HEK293 (cell line): ENCODE data around the gene KATNAL1.

Source experiments
- CTCF ChIA-PET: fragments of 350-600 bp; formaldehyde crosslinking; extraction: SDS; loops from one replicate; lab custom pipeline; 2021; ENCODE audit warnings: antibody characterized with exemption; lab: Yijun Ruan, JAX
- POLR2A ChIA-PET: fragments of 300-600 bp; formaldehyde crosslinking; extraction: SDS; loops from one replicate; lab custom pipeline; 2020; ENCODE audit warnings: antibody characterized with exemption, inconsistent platforms; lab: Yijun Ruan, JAX
- H3K27ac ChIP-seq: fragments of 200-500 bp; sonication (Bioruptor generic); 2 replicates; pipeline ENCODE4 v1.5.1; 2014; ENCODE audit warnings: low read depth, low read length, control low read depth, inconsistent platforms; ENCODE audit errors: extremely low read depth
- H3K36me3 ChIP-seq, 2 experiments: fragments of 200-500 bp in 1 of 2; sonication (Bioruptor generic) in 1 of 2; 1 replicate in 1 of 2; 2 replicates in 1 of 2; pipeline ENCODE4 v1.5.1; 2014 to 2017; ENCODE audit warnings: inconsistent platforms in 2 of 2, low read length in 2 of 2; ENCODE audit not compliant: control insufficient read depth in 2 of 2, insufficient read depth in 1 of 2
- H3K4me1 ChIP-seq: fragments of 200-500 bp; sonication (Bioruptor generic); 2 replicates; pipeline ENCODE4 v1.5.1; 2014; ENCODE audit warnings: mild to moderate bottlenecking, low read length, inconsistent platforms; ENCODE audit not compliant: control insufficient read depth, insufficient read depth
- H3K4me3 ChIP-seq: 2 replicates; pipeline ENCODE4 v1.5.1; 2011; ENCODE audit warnings: low read depth, mild to moderate bottlenecking, control low read depth, low read length, moderate library complexity
- H3K9me3 ChIP-seq: fragments of 200-500 bp; sonication (Bioruptor generic); 2 replicates; pipeline ENCODE4 v1.5.1; 2014; ENCODE audit warnings: low read depth, low read length, inconsistent platforms; ENCODE audit not compliant: control insufficient read depth, insufficient read depth
- BCL11A ChIP-seq: fragments of 450-650 bp; formaldehyde crosslinking; IDR thresholded peaks from 2 replicates; pipeline ENCODE4 v1.5.1; 2016; ENCODE audit warnings: low read depth, missing biosample characterization, missing genetic modification characterization
- FEZF1 ChIP-seq: fragments of 450-650 bp; formaldehyde crosslinking; IDR thresholded peaks from 2 replicates; pipeline ENCODE4 v1.5.1; 2016; ENCODE audit warnings: missing biosample characterization, missing genetic modification characterization
- HOXA7 ChIP-seq: sonication (generic); formaldehyde crosslinking; IDR thresholded peaks from 2 replicates; pipeline ENCODE4 v1.8.1; 2022; ENCODE audit warnings: missing genetic modification reagents, borderline replicate concordance
- KLF16 ChIP-seq: fragments of 450-650 bp; formaldehyde crosslinking; IDR thresholded peaks from 2 replicates; pipeline ENCODE4 v1.5.1; 2017; ENCODE audit warnings: missing biosample characterization, missing genetic modification characterization
- KLF7 ChIP-seq: fragments of 450-650 bp; formaldehyde crosslinking; IDR thresholded peaks from 2 replicates; pipeline ENCODE4 v1.5.1; 2016; ENCODE audit warnings: missing biosample characterization, missing genetic modification characterization, borderline replicate concordance
- OSR2 ChIP-seq: fragments of 450-650 bp; formaldehyde crosslinking; IDR thresholded peaks from 2 replicates; pipeline ENCODE4 v1.5.1; 2016; ENCODE audit warnings: missing biosample characterization, missing genetic modification characterization
- OVOL3 ChIP-seq: fragments of 450-650 bp; formaldehyde crosslinking; IDR thresholded peaks from 2 replicates; pipeline ENCODE4 v1.5.1; 2016; ENCODE audit warnings: missing biosample characterization, missing genetic modification characterization
- SALL2 ChIP-seq: fragments of 450-650 bp; formaldehyde crosslinking; IDR thresholded peaks from 2 replicates; pipeline ENCODE4 v1.5.0; 2017; ENCODE audit warnings: missing biosample characterization, mild to moderate bottlenecking, missing genetic modification characterization, borderline replicate concordance
- ZBTB17 ChIP-seq: fragments of 450-650 bp; formaldehyde crosslinking; IDR thresholded peaks from 2 replicates; pipeline ENCODE4 v1.5.1; 2016; ENCODE audit warnings: missing biosample characterization, missing genetic modification characterization
- ZNF112 ChIP-seq: fragments of 450-650 bp; formaldehyde crosslinking; IDR thresholded peaks from 2 replicates; pipeline ENCODE4 v1.5.0; 2017; ENCODE audit warnings: missing biosample characterization, missing genetic modification characterization
- ZNF121 ChIP-seq: fragments of 450-650 bp; formaldehyde crosslinking; IDR thresholded peaks from 2 replicates; pipeline ENCODE4 v1.5.1; 2016; ENCODE audit warnings: missing biosample characterization, missing genetic modification characterization
- ZNF16 ChIP-seq: fragments of 450-650 bp; formaldehyde crosslinking; IDR thresholded peaks from 2 replicates; pipeline ENCODE4 v1.5.1; 2016; ENCODE audit warnings: low read depth, missing biosample characterization, missing genetic modification characterization
- ZNF2 ChIP-seq: fragments of 450-650 bp; formaldehyde crosslinking; IDR thresholded peaks from 2 replicates; pipeline ENCODE4 v1.5.1; 2016; ENCODE audit warnings: missing biosample characterization, missing genetic modification characterization
- ZNF248 ChIP-seq: fragments of 450-650 bp; formaldehyde crosslinking; IDR thresholded peaks from 2 replicates; pipeline ENCODE4 v1.5.1; 2017; ENCODE audit warnings: missing biosample characterization, missing genetic modification characterization
- ZNF292 ChIP-seq: fragments of 450-650 bp; formaldehyde crosslinking; IDR thresholded peaks from 2 replicates; pipeline ENCODE4 v1.5.1; 2016; ENCODE audit warnings: low read depth, missing biosample characterization, missing genetic modification characterization, borderline replicate concordance
- ZNF335 ChIP-seq: fragments of 450-650 bp; formaldehyde crosslinking; conservative IDR thresholded peaks from 2 replicates; pipeline ENCODE4 v1.5.1; 2016; ENCODE audit warnings: missing biosample characterization, missing genetic modification characterization
- ZNF350 ChIP-seq: fragments of 450-650 bp; formaldehyde crosslinking; IDR thresholded peaks from 2 replicates; pipeline ENCODE4 v1.5.0; 2017; ENCODE audit warnings: missing biosample characterization, mild to moderate bottlenecking, missing genetic modification characterization
- ZNF404 ChIP-seq: fragments of 450-650 bp; formaldehyde crosslinking; IDR thresholded peaks from 2 replicates; pipeline ENCODE4 v1.5.1; 2017; ENCODE audit warnings: missing biosample characterization, missing genetic modification characterization
- ZNF548 ChIP-seq: fragments of 450-650 bp; formaldehyde crosslinking; IDR thresholded peaks from 2 replicates; pipeline ENCODE4 v1.5.1; 2016; ENCODE audit warnings: missing biosample characterization, missing genetic modification characterization
- ZNF571 ChIP-seq: fragments of 450-650 bp; formaldehyde crosslinking; IDR thresholded peaks from 2 replicates; pipeline ENCODE4 v1.5.0; 2017; ENCODE audit warnings: missing biosample characterization, missing genetic modification characterization
- ZNF626 ChIP-seq: fragments of 450-650 bp; sonication (Bioruptor Pico); formaldehyde crosslinking; IDR thresholded peaks from 2 replicates; pipeline ENCODE4 v1.5.1; 2018; ENCODE audit warnings: missing biosample characterization, missing genetic modification characterization, inconsistent platforms
- ZNF654 ChIP-seq: fragments of 450-650 bp; formaldehyde crosslinking; IDR thresholded peaks from 2 replicates; pipeline ENCODE4 v1.5.1; 2016; ENCODE audit warnings: low read depth, missing biosample characterization, missing genetic modification characterization
- ZNF701 ChIP-seq: fragments of 450-650 bp; formaldehyde crosslinking; IDR thresholded peaks from 2 replicates; pipeline ENCODE4 v1.5.1; 2016; ENCODE audit warnings: missing biosample characterization, missing genetic modification characterization
- ZNF707 ChIP-seq: fragments of 450-650 bp; formaldehyde crosslinking; IDR thresholded peaks from 2 replicates; pipeline ENCODE4 v1.5.1; 2016; ENCODE audit warnings: missing biosample characterization, missing genetic modification characterization
- ZNF777 ChIP-seq: fragments of 450-650 bp; formaldehyde crosslinking; IDR thresholded peaks from 2 replicates; pipeline ENCODE4 v1.5.1; 2017; ENCODE audit warnings: missing biosample characterization, missing genetic modification characterization, borderline replicate concordance
- ZNF791 ChIP-seq: fragments of 450-650 bp; formaldehyde crosslinking; IDR thresholded peaks from 2 replicates; pipeline ENCODE4 v1.5.1; 2016; ENCODE audit warnings: missing biosample characterization, missing genetic modification characterization
- ZSCAN23 ChIP-seq: fragments of 450-650 bp; formaldehyde crosslinking; IDR thresholded peaks from 2 replicates; pipeline ENCODE4 v1.5.1; 2016; ENCODE audit warnings: missing biosample characterization, missing genetic modification characterization
- TF ChIP-seq, protein P1 (sequence below): fragments of 450-650 bp; formaldehyde crosslinking; IDR thresholded peaks from 2 replicates; pipeline ENCODE4 v1.5.1; 2017; ENCODE audit warnings: missing biosample characterization, mild to moderate bottlenecking, missing genetic modification characterization, moderate library complexity
- TF ChIP-seq, protein P2 (sequence below): IDR thresholded peaks from 2 replicates; pipeline ENCODE4 v1.6.1; 2011; ENCODE audit warnings: mild to moderate bottlenecking, low read depth, low read length, borderline replicate concordance
- TF ChIP-seq, protein P3 (sequence below): fragments of 450-650 bp; formaldehyde crosslinking; IDR thresholded peaks from 2 replicates; pipeline ENCODE4 v1.5.1; 2016; ENCODE audit warnings: missing biosample characterization, missing genetic modification characterization
- TF ChIP-seq, protein P4 (sequence below): fragments of 450-650 bp; formaldehyde crosslinking; IDR thresholded peaks from 2 replicates; pipeline ENCODE4 v1.5.1; 2016; ENCODE audit warnings: missing biosample characterization, missing genetic modification characterization
- TF ChIP-seq, protein P5 (sequence below): fragments of 450-650 bp; formaldehyde crosslinking; IDR thresholded peaks from 2 replicates; pipeline ENCODE4 v1.5.1; 2016; ENCODE audit warnings: missing biosample characterization, missing genetic modification characterization

Gene KATNAL1

DNA sequence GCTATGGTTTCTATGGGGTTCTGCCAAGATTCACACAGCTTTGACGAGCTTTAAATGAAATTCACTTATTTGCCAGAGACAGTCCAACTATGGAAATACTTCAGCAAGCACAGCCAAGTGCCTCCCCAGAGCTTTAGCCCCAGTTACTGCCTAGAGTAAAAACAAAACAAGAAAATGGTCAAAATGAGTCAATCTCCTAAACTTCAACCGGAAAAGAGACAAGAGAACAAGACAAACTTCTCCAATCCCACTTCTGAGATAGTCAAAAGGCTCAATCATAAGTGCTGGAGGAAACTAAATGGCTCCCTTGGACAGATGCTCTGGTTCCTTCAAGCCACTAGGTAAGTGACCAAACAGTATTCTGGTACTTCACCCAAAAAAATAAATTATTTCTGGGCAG, 65.8 kb downstream of the KATNAL1 start:
- ChIA-PET CTCF (no interaction called here), POLR2A (no interaction called here)
- Histone ChIP-seq H3K4me3 (no peak overlapping the region), H3K4me1 (no peaks in the 10 kb centered on the region), H3K9me3 (no peaks in the 10 kb centered on the region), H3K36me3 (peaks cover 0 to 6% of the 10 kb centered on the region in 2 experiments; a peak in 1 of 3 replicates)
- TF ChIP-seq ZNF791 (no peak), ZNF626 (no peak), KLF16 (tag by site-specific recombination) (no peak), ZNF571 (no peak), ZNF404 (no peak), FEZF1 (tag by site-specific recombination) (no peak), ZNF654 (tag by site-specific recombination) (no peak), ZNF707 (no peak), ZNF292 (tag by site-specific recombination) (no peak), OSR2 (tag by site-specific recombination) (no peak)
- TF ChIP-seq, protein P1, sequence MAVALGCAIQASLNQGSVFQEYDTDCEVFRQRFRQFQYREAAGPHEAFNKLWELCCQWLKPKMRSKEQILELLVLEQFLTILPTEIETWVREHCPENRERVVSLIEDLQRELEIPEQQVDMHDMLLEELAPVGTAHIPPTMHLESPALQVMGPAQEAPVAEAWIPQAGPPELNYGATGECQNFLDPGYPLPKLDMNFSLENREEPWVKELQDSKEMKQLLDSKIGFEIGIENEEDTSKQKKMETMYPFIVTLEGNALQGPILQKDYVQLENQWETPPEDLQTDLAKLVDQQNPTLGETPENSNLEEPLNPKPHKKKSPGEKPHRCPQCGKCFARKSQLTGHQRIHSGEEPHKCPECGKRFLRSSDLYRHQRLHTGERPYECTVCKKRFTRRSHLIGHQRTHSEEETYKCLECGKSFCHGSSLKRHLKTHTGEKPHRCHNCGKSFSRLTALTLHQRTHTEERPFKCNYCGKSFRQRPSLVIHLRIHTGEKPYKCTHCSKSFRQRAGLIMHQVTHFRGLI = no peak
- TF ChIP-seq, protein P2, sequence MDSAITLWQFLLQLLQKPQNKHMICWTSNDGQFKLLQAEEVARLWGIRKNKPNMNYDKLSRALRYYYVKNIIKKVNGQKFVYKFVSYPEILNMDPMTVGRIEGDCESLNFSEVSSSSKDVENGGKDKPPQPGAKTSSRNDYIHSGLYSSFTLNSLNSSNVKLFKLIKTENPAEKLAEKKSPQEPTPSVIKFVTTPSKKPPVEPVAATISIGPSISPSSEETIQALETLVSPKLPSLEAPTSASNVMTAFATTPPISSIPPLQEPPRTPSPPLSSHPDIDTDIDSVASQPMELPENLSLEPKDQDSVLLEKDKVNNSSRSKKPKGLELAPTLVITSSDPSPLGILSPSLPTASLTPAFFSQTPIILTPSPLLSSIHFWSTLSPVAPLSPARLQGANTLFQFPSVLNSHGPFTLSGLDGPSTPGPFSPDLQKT = no peak
- TF ChIP-seq, all 188 proteins: peak for 0
- H3K27ac ChIP-seq = no peak overlapping the region

DNA sequence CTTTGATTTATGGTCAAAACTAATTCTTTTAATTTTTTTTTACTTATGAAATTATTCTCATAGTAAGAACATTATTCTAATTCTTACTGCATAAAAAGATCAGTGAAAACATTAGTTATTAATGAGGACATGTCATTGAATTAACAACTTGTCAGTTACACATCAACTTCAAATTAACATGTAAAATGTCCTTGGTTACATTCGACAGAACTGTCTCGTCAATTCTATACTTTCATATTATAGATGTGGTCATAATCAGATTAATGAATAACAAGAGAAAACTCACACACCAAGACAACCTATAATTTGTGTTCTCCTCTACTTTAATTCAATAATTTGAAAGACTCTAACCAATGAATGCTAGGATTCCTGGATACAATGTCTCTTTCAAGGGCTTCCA, 66.7 kb downstream of the KATNAL1 start:
- Histone ChIP-seq H3K4me1 (no peaks in the 10 kb centered on the region), H3K36me3 (peaks cover 0 to 6% of the 10 kb centered on the region in 2 experiments; a peak in 1 of 3 replicates), H3K4me3 (no peak overlapping the region), H3K9me3 (no peaks in the 10 kb centered on the region), H3K27ac (no peak overlapping the region)
- POLR2A ChIA-PET = no interaction called here
- CTCF ChIA-PET = interaction anchor here (0.6 kb wide), 1 partner anchor 37 kb away, joined by 5 read pairs; no protein-coding TSS in a partner anchor
- TF ChIP-seq ZNF121 = no peak
- TF ChIP-seq ZNF112 = no peak
- TF ChIP-seq BCL11A (tag by site-specific recombination) = no peak
- no peak for TF ChIP-seq ZNF16 (tag by site-specific recombination)
- no peak for TF ChIP-seq HOXA7 (CRISPR knock-in tag)
- no peak for TF ChIP-seq ZNF248 (tag by site-specific recombination)
- no peak for TF ChIP-seq KLF7 (tag by site-specific recombination)
- no peak for TF ChIP-seq ZNF701 (tag by site-specific recombination)
- TF ChIP-seq ZSCAN23 (tag by site-specific recombination) = no peak
- no peak for TF ChIP-seq SALL2 (tag by site-specific recombination)
- no peak for TF ChIP-seq ZNF548 (tag by site-specific recombination)
- TF ChIP-seq, protein P3, sequence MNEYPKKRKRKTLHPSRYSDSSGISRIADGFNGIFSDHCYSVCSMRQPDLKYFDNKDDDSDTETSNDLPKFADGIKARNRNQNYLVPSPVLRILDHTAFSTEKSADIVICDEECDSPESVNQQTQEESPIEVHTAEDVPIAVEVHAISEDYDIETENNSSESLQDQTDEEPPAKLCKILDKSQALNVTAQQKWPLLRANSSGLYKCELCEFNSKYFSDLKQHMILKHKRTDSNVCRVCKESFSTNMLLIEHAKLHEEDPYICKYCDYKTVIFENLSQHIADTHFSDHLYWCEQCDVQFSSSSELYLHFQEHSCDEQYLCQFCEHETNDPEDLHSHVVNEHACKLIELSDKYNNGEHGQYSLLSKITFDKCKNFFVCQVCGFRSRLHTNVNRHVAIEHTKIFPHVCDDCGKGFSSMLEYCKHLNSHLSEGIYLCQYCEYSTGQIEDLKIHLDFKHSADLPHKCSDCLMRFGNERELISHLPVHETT (tag by site-specific recombination) = no peak
- TF ChIP-seq OVOL3 (tag by site-specific recombination) = no peak
- no peak for TF ChIP-seq ZBTB17 (tag by site-specific recombination)
- no peak for TF ChIP-seq ZNF2 (tag by site-specific recombination)
- no peak for TF ChIP-seq ZNF335 (tag by site-specific recombination)
- TF ChIP-seq, protein P4, sequence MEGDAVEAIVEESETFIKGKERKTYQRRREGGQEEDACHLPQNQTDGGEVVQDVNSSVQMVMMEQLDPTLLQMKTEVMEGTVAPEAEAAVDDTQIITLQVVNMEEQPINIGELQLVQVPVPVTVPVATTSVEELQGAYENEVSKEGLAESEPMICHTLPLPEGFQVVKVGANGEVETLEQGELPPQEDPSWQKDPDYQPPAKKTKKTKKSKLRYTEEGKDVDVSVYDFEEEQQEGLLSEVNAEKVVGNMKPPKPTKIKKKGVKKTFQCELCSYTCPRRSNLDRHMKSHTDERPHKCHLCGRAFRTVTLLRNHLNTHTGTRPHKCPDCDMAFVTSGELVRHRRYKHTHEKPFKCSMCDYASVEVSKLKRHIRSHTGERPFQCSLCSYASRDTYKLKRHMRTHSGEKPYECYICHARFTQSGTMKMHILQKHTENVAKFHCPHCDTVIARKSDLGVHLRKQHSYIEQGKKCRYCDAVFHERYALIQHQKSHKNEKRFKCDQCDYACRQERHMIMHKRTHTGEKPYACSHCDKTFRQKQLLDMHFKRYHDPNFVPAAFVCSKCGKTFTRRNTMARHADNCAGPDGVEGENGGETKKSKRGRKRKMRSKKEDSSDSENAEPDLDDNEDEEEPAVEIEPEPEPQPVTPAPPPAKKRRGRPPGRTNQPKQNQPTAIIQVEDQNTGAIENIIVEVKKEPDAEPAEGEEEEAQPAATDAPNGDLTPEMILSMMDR = no peak
- TF ChIP-seq ZNF350 (tag by site-specific recombination) = no peak
- no peak for TF ChIP-seq ZNF777
- TF ChIP-seq, protein P5, sequence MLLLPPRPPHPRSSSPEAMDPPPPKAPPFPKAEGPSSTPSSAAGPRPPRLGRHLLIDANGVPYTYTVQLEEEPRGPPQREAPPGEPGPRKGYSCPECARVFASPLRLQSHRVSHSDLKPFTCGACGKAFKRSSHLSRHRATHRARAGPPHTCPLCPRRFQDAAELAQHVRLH (tag by site-specific recombination) = no peak
